GM10248 (cell line): Measurements from ENCODE around the gene B4GALT6.

ENCODE experiments used
- CTCF ChIA-PET: fragments of 300-600 bp; sonication (Branson Sonifier 250); formaldehyde crosslinking; extraction: SDS; loops from one replicate; lab custom pipeline; 2021; ENCODE audit warnings: antibody characterized with exemption; lab: Yijun Ruan, JAX
- POLR2A ChIA-PET: fragments of 350-650 bp; sonication (Branson Sonifier 250); formaldehyde crosslinking; extraction: SDS; loops from one replicate; lab custom pipeline; 2020; ENCODE audit warnings: antibody characterized with exemption; lab: Yijun Ruan, JAX
- DNase-seq: peaks from one replicate; pipeline ENCODE4 v3.0.0; 2012; ENCODE audit errors: extremely low spot score
- CTCF ChIP-seq: IDR thresholded peaks from 2 replicates; pipeline ENCODE4 v1.5.1; 2012; ENCODE audit warnings: mild to moderate bottlenecking, low read depth; ENCODE audit errors: extremely low read depth, missing control alignments, control extremely low read depth

B4GALT6 gene

GRCh38 chr18:31679791-31680432, 4.5 kb downstream of the B4GALT6 start:
- ChIA-PET POLR2A (no interaction called here), CTCF (interaction anchor here (0.9 to 7.0 kb wide), 23 partner anchors 8 to 124 kb away, joined by 3 to 60 read pairs (median 4); no protein-coding TSS in a partner anchor)
- TF ChIP-seq CTCF: no peak
- DNase-seq: no peak

GRCh38 chr18:31679133-31679742, 5.1 kb downstream of the B4GALT6 start:
- ChIA-PET CTCF (interaction anchor here (0.9 to 7.0 kb wide), 11 partner anchors 13 to 113 kb away, joined by 3 to 60 read pairs (median 8); no protein-coding TSS in a partner anchor), POLR2A (no interaction called here)
- TF ChIP-seq CTCF: no peak
- no peak for DNase-seq

GRCh38 chr18:31678425-31678824, 6.0 kb downstream of the B4GALT6 start:
- TF ChIP-seq CTCF: no peak
- DNase-seq: no peak
- POLR2A ChIA-PET: interaction anchor here (0.6 kb wide), 1 partner anchor 62 kb away, joined by 6 read pairs; no protein-coding TSS in a partner anchor
- CTCF ChIA-PET: interaction anchor here (0.7 to 7.0 kb wide), 6 partner anchors 12 to 45 kb away, joined by 3 to 60 read pairs (median 20); no protein-coding TSS in a partner anchor

GRCh38 chr18:31677592-31677991, 6.8 kb downstream of the B4GALT6 start:
- CTCF ChIA-PET: interaction anchor here (0.9 to 7.0 kb wide), 6 partner anchors 11 to 143 kb away, joined by 4 to 60 read pairs (median 10); no protein-coding TSS in a partner anchor
- no peak for DNase-seq
- POLR2A ChIA-PET: no interaction called here
- TF ChIP-seq CTCF: no peak

- no peak for DNase-seq
- POLR2A ChIA-PET: no interaction called here
- CTCF ChIA-PET: interaction anchor here (1.0 to 1.1 kb wide), 2 partner anchors 10 to 13 kb away, joined by 3 read pairs; no protein-coding TSS in a partner anchor
- no peak for TF ChIP-seq CTCF
Observed at GRCh38 chr18:31675404-31675803, 9.0 kb downstream of the B4GALT6 start.

- DNase-seq: no peak
- POLR2A ChIA-PET: no interaction called here
- TF ChIP-seq CTCF: no peak
- CTCF ChIA-PET: interaction anchor here (0.9 to 1.5 kb wide), 7 partner anchors 8 to 50 kb away, joined by 3 to 8 read pairs (median 3); partner anchors contain the start of gene B4GALT6
Observed at GRCh38 chr18:31672628-31673135, 11.7 kb downstream of the B4GALT6 start.
